Aorta (tissue), 5 donors: ENCODE measurements around the gene ARHGDIB. TPM values are rescaled to one million over a fixed set of nuclear protein-coding genes. Genes with fewer than 3 reads are reported as not detected.

Source experiments
- ATAC-seq: fragments of 200-7000 bp; cut with Tn5 transposase; one replicate; pipeline ENCODE4 v1.9.1; 2022; ENCODE audit warnings: moderate library complexity; ENCODE audit not compliant: low FRiP score
- DNase-seq, 2 donors: peaks; one replicate each; pipeline ENCODE4 v3.0.0-alpha.2; 2020
- H3K27ac ChIP-seq, 2 donors: one replicate each; pipeline ENCODE4 v1.5.1; 2013; ENCODE audit warnings: low read length in 2 of 2, mild to moderate bottlenecking in 2 of 2, moderate library complexity in 2 of 2, control low read depth in 1 of 2, inconsistent platforms in 1 of 2, low read depth in 1 of 2
- H3K27me3 ChIP-seq, 2 donors: one replicate each; pipeline ENCODE4 v1.6.1; 2013; ENCODE audit warnings: control low read depth in 1 of 2, low read length in 1 of 2, mild to moderate bottlenecking in 1 of 2, moderate library complexity in 1 of 2; ENCODE audit not compliant: insufficient read depth in 2 of 2, control insufficient read depth in 1 of 2
- H3K36me3 ChIP-seq, 2 donors: one replicate each; pipeline ENCODE4 v1.6.1; 2013; ENCODE audit warnings: control low read depth in 1 of 2, low read length in 1 of 2, mild to moderate bottlenecking in 1 of 2; ENCODE audit not compliant: insufficient read depth in 2 of 2, control insufficient read depth in 1 of 2
- H3K4me1 ChIP-seq, 2 donors: one replicate each; pipeline ENCODE4 v1.6.1; 2013; ENCODE audit warnings: low read length in 2 of 2, control low read depth in 1 of 2, mild to moderate bottlenecking in 1 of 2, moderate library complexity in 1 of 2; ENCODE audit not compliant: insufficient read depth in 2 of 2, control insufficient read depth in 1 of 2
- H3K4me3 ChIP-seq, 2 donors: one replicate each; pipeline ENCODE4 v1.5.1; 2013; ENCODE audit warnings: low read length in 2 of 2, control low read depth in 1 of 2, mild to moderate bottlenecking in 1 of 2
- H3K9me3 ChIP-seq: one replicate; pipeline ENCODE4 v1.6.1; 2013; ENCODE audit warnings: mild to moderate bottlenecking, low read length; ENCODE audit not compliant: control insufficient read depth
- WGBS, 2 donors: extraction: QIAGEN DNeasy Blood & Tissue Kit; methylation state at CpG; one replicate each; pipeline ENCODE4 v1.1.7; 2013; 5-methylcytosine and 5-hydroxymethylcytosine counted together
- intact Hi-C, 2 donors: fragments of 100-400 bp; cut with DNase I; formaldehyde crosslinking; loops; one replicate each; pipeline versions ENCODE4 v1.14.2 to v1.15.0; 2022
- polyA plus RNA-seq, 2 donors: library from polyadenylated mRNA; stranded (reverse); fragments of 200-250 nt; gene quantifications; one replicate each; pipeline ENCODE4 v1.2.3, GENCODE V29; 2013
- total RNA-seq, 2 donors: library from RNA; stranded (reverse); fragmentation: NEBNext Ultra II Directional; extraction: Animal tissue kit (Norgen Biotek cat#: 25700); gene quantifications; one replicate each; pipeline ENCODE4 v1.2.1, GENCODE V29; 2021
- donor health status: healthy with polysubstance abuse.
- donor health status: Bipolar disorder and iron deficiency.
- donor health status: DM: no; HTN: no; CAD: no.
- donor health status: DM: no; HTN: no; CAD: no.
- donor health status: DM: yes; HTN: yes; CAD: no.

ARHGDIB gene
- total and polyA plus RNA-seq, 4 donors = 119 to 248 (median 152) TPM

- H3K4me1 ChIP-seq = no peaks in the 10 kb centered on the region
- H3K27ac ChIP-seq = no peak overlapping the region
- WGBS, 2 donors = 93 to 94% methylated on average over 5 of the region's 5 CpGs
- H3K36me3 ChIP-seq = no peaks in the 10 kb centered on the region
- DNase-seq = no peak
- no peaks in the 10 kb centered on the region for H3K9me3 ChIP-seq
- H3K4me3 ChIP-seq = no peak overlapping the region
- H3K27me3 ChIP-seq = no peaks in the 10 kb centered on the region
- intact Hi-C loops = no loop called here
- no peak for ATAC-seq
These were observed 51.1 kb downstream of the ARHGDIB start for GRCh38 chr12:14910090-14910915.

DNA sequence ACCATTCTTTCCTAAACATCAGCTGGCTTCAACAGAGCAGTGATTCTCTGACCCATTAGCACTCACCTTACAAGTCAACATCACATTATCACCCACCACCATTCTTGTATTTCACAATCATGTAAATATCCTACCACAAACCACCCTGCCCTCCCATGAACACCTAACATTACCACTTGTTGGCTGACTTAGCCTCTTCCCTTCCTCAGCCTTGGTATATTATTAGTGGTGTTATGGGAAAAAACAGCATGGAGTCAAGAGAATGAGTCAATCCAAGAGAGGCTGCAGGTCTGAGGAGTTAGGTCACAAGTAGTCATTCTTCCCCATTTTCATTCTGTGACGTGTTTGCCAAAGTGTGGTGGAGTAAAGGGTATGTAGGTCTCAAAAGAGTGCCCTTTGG lies 53.4 kb downstream of the ARHGDIB start:
- intact Hi-C loops = no loop called here
- peaks cover 0 to 4% of the 10 kb centered on the region in 2 donors for H3K4me1 ChIP-seq
- WGBS, 2 donors = 94 to 96% methylated on average over 1 of the region's 1 CpG

DNA sequence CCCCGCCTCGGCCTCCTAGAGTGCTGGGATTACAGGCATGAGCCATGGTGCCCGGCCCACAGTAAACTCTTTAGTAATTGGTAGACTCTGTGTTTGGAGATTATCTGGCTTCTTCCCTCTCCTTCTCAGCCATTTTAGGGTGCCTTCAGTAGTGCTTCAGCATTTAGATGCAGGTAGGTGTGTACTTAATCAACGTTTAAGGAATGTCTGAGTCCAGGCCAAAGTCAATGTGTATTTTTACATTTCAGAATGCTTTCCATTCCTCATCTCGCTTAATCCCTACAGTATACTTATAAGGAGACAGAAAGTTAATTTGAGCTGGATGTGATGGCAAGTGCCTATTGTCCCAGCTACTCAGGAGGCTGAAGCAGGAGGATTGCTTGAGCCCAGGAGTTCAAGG lies 55.3 kb downstream of the ARHGDIB start:
- H3K4me3 ChIP-seq = no peak overlapping the region
- DNase-seq (no peak), ATAC-seq (no peak)
- no peaks in the 10 kb centered on the region for H3K27me3 ChIP-seq
- WGBS, 2 donors = 57% methylated on average over 5 of the region's 5 CpGs
- H3K9me3 ChIP-seq = no peaks in the 10 kb centered on the region
- H3K36me3 ChIP-seq = no peaks in the 10 kb centered on the region
- H3K4me1 ChIP-seq = peaks cover 0 to 4% of the 10 kb centered on the region in 2 donors
- intact Hi-C loops = no loop called here
- peak overlapping the region in 1 of 2 donors; percentile 57 for H3K27ac ChIP-seq

More for the DNA sequence above, 53.4 kb downstream of the ARHGDIB start:
- Histone ChIP-seq H3K4me3 (no peak overlapping the region), H3K36me3 (no peaks in the 10 kb centered on the region), H3K27ac (no peak overlapping the region), H3K27me3 (no peaks in the 10 kb centered on the region), H3K9me3 (no peaks in the 10 kb centered on the region)
- DNase-seq (no peak), ATAC-seq (no peak)

GRCh38 chr12:14905269-14906004 lies 56.0 kb downstream of the ARHGDIB start:
- H3K27ac ChIP-seq = peak overlapping the region; percentile 7 to 19
- peaks cover 0 to 4% of the 10 kb centered on the region in 2 donors for H3K4me1 ChIP-seq
- peak overlapping the region in 1 of 2 donors; percentile 10 for H3K4me3 ChIP-seq
- H3K27me3 ChIP-seq = no peaks in the 10 kb centered on the region
- H3K9me3 ChIP-seq = no peaks in the 10 kb centered on the region
- ATAC-seq (peak; percentile 37), DNase-seq (no peak)
- no peaks in the 10 kb centered on the region for H3K36me3 ChIP-seq
- 8 to 16% methylated on average over 5 of the region's 5 CpGs for WGBS, 2 donors
- intact Hi-C loops = no loop called here

DNA sequence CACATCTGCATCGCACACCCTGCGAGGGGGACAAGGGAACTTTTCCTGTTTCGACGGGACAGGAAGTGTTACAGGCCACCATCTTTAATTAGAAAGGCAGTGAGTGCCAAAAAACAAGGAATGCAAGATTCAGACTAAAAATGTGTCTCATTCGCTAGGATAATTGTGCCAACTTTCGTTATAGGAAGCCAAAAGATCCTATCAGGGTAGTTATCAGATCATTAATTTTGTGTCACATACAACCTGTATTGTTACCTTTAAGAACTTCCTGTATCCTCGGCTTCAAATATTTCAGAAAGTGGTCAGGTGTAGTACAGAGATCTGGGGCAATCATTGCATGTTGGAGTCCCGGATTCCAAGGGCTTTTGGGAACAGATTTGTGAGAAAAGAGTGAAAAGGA lies 56.5 kb downstream of the ARHGDIB start:
- ATAC-seq = no peak
- no peaks in the 10 kb centered on the region for H3K36me3 ChIP-seq
- H3K9me3 ChIP-seq = no peaks in the 10 kb centered on the region
- DNase-seq = no peak
- H3K4me1 ChIP-seq = peaks cover 0 to 4% of the 10 kb centered on the region in 2 donors
- no peak overlapping the region for H3K27ac ChIP-seq
- intact Hi-C loops = no loop called here
- no peak overlapping the region for H3K4me3 ChIP-seq
- WGBS, 2 donors = 43 to 44% methylated on average over 8 of the region's 8 CpGs
- no peaks in the 10 kb centered on the region for H3K27me3 ChIP-seq

GRCh38 chr12:14903386-14904098 lies 57.9 kb downstream of the ARHGDIB start:
- ATAC-seq (no peak), DNase-seq (no peak)
- Histone ChIP-seq H3K4me3 (no peak overlapping the region), H3K9me3 (no peaks in the 10 kb centered on the region), H3K27ac (peak overlapping the region in 1 of 2 donors; percentile 75), H3K4me1 (peaks cover 0 to 4% of the 10 kb centered on the region in 2 donors), H3K36me3 (no peaks in the 10 kb centered on the region), H3K27me3 (no peaks in the 10 kb centered on the region)
- intact Hi-C loops = no loop called here
- WGBS, 2 donors = 73 to 77% methylated on average over 5 of the region's 5 CpGs

DNA sequence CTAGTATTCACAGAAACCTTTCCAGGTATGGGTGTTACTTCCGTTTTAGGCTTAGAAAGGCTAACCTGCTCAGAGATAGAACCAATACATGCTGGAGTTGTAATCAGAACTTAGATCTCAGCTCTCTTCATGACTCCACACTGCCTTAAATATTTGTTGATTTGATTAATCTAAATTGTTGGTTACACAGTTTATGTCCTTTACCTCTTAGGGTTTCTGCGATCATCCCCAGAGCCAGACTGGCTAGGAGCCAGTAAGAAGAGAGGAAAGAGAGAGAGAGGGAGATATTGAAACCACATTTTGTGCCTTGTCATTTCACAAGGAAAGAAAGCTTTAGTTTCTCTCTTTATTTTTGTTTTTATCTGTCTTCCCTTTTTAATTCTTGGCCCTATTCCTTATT lies 58.9 kb downstream of the ARHGDIB start:
- intact Hi-C loops = no loop called here
- no peaks in the 10 kb centered on the region for H3K9me3 ChIP-seq
- H3K4me1 ChIP-seq = peaks cover 0 to 4% of the 10 kb centered on the region in 2 donors
- no peak for ATAC-seq
- H3K27ac ChIP-seq = no peak overlapping the region
- no peak overlapping the region for H3K4me3 ChIP-seq
- H3K36me3 ChIP-seq = no peaks in the 10 kb centered on the region
- 48% methylated on average over 2 of the region's 2 CpGs for WGBS, 2 donors
- DNase-seq = no peak
- H3K27me3 ChIP-seq = no peaks in the 10 kb centered on the region

- H3K36me3 ChIP-seq = no peaks in the 10 kb centered on the region
- intact Hi-C loops = no loop called here
- no peak for DNase-seq
- no peak overlapping the region for H3K4me3 ChIP-seq
- WGBS, 2 donors = 78 to 98% methylated on average over 1 of the region's 1 CpG
- no peaks in the 10 kb centered on the region for H3K27me3 ChIP-seq
- ATAC-seq = peak; percentile 42
- peak overlapping the region in 1 of 2 donors; percentile 28 for H3K27ac ChIP-seq
- peaks cover 3 to 4% of the 10 kb centered on the region in 2 donors for H3K4me1 ChIP-seq
- no peaks in the 10 kb centered on the region for H3K9me3 ChIP-seq
These were observed 60.2 kb downstream of the ARHGDIB start for GRCh38 chr12:14901228-14901562.
